ENCODE data around the gene SIGMAR1. TPM values are rescaled to one million over a fixed set of nuclear protein-coding genes. Genes with fewer than 3 reads are reported as not detected.

The SIGMAR1 gene
- total RNA-seq, 2 experiments from 2014 or later = 141 to 147 TPM

DNA sequence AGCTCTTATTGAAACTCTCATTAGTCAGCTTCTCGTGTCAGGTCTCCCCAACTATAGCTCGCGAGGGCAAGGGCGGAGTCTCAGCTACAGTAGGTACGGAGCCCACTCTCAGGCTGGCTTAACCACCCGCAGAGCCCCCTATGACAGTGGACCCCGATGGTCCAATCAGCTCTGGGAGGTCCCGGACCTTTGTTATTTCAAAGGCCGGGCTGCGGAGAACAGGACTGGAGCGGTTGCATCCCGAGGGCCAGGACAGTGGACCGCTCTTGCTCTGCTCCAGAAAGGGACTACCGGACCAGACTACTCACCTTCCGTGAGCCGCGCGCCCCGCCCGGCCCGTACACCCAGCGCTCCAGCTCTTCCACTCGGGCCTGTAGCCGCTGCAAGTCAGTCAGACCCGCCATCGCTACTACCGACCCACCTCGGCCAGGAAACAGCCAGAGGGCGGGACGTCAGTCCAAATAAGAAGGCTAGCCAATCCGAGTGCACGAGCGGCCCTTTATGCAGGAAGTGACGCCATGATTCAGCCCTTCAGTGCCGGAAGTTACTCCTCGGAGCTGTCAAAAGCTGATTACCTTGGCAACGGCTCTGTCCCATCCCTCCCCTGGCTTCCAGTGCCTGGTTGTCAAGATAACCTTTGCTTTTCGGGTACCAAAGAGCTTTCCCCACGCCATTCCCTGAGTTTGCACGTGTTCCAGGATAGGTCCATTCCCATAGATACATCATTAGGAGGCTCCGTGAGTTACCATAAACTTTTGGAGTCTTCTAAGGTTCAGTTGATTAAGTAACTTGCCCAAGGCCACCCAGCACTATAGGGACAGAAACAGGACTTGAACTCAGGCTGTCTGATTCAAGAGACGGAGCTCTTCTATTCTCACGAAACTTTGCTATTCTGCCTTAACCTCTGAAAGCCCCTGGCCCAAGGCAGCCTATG is 17.3 kb downstream of the SIGMAR1 start, which contains the start of gene DCTN3:
Gene DCTN3, minus strand, starts transcription at position 435 of the 934 bp plus-strand sequence. Its CDS starts 31 bp downstream, at position 404.
- ChIA-PET POLR2A (interaction anchor here (1.0 to 1.9 kb wide), 4 partner anchors 8 to 17 kb away, joined by 3 to 11 read pairs (median 5); partner anchors contain the start of genes ARID3C and SIGMAR1), CTCF (interaction anchor here (0.7 to 2.6 kb wide), 8 partner anchors 8 to 82 kb away, joined by 3 to 20 read pairs (median 4); partner anchors contain the start of genes ARID3C and RPP25L)

DNA sequence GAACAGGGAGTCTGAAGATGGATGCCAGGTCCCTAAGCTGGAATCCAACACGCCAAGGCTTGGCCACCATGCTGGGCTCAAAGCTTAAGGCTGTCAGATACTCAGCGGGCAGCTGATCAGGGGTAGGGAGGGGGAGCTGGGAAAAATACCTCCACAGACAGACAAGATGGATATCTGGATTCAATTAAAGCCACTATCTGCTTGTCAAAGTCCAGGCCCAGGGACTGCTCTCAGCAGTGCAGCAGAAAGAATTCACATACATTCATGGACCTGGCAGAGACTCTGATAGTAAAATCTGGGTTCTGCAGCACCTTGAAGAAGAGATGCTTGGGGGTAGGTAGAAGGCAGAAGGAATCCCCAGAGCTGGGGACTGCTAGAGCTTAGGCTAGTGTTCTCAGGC is 22.5 kb downstream of the SIGMAR1 start:
- ChIA-PET POLR2A (interaction anchor here (0.5 to 0.6 kb wide), 2 partner anchors 146 to 1537 kb away, joined by 5 to 8 read pairs; no protein-coding TSS in a partner anchor), CTCF (interaction anchor here (0.7 to 6.2 kb wide), 2 partner anchors 18 to 87 kb away, joined by 3 to 89 read pairs; partner anchors contain the start of genes ARID3C and SIGMAR1)

GRCh38 chr9:34612788-34613390 is 24.7 kb downstream of the SIGMAR1 start:
- CTCF ChIA-PET = interaction anchor here (0.9 to 6.2 kb wide), 3 partner anchors 8 to 33 kb away, joined by 3 to 89 read pairs (median 5); partner anchors contain the start of genes ARID3C, DCTN3, GALT and SIGMAR1

GRCh38 chr9:34611811-34612787 is 25.5 kb downstream of the SIGMAR1 start, which contains the start of gene RPP25L:
TSS of gene RPP25L (minus strand) at chr9:34612097. CDS start at chr9:34611296, 801 bp downstream.
- ChIA-PET CTCF (interaction anchor here (0.9 to 6.2 kb wide), 3 partner anchors 8 to 34 kb away, joined by 3 to 89 read pairs (median 5); partner anchors contain the start of genes ARID3C, DCTN3, GALT and SIGMAR1), POLR2A (interaction anchor here (0.6 to 1.3 kb wide), 3 partner anchors 8 to 34 kb away, joined by 4 to 5 read pairs (median 4); partner anchors contain the start of genes DCTN3 and GALT)

More at GRCh38 chr9:34612788-34613390, 24.7 kb downstream of the SIGMAR1 start:
- POLR2A ChIA-PET = interaction anchor here (0.6 to 1.3 kb wide), 3 partner anchors 8 to 34 kb away, joined by 4 to 5 read pairs (median 4); partner anchors contain the start of genes DCTN3 and GALT

GRCh38 chr9:34611251-34611810 is 26.3 kb downstream of the SIGMAR1 start:
- POLR2A ChIA-PET = interaction anchor here (0.6 to 1.3 kb wide), 3 partner anchors 23 to 492 kb away, joined by 3 to 9 read pairs (median 4); partner anchors contain the start of gene SIGMAR1

GRCh38 chr9:34610434-34611206 is 27.0 kb downstream of the SIGMAR1 start:
- POLR2A ChIA-PET = interaction anchor here (0.6 to 0.9 kb wide), 2 partner anchors 27 to 491 kb away, joined by 3 to 9 read pairs; partner anchors contain the start of gene SIGMAR1
- CTCF ChIA-PET = interaction anchor here (6.2 kb wide), 1 partner anchor 23 kb away, joined by 89 read pairs; the partner anchor contains the start of genes ARID3C and SIGMAR1

More at GRCh38 chr9:34611251-34611810, 26.3 kb downstream of the SIGMAR1 start:
- CTCF ChIA-PET = interaction anchor here (1.6 to 6.2 kb wide), 2 partner anchors 22 to 34 kb away, joined by 5 to 89 read pairs; partner anchors contain the start of genes ARID3C, GALT and SIGMAR1

GRCh38 chr9:34607331-34607730 is 30.3 kb downstream of the SIGMAR1 start:
- ChIA-PET POLR2A (no interaction called here), CTCF (interaction anchor here (0.9 to 1.7 kb wide), 3 partner anchors 9 to 204 kb away, joined by 3 to 9 read pairs (median 3); no protein-coding TSS in a partner anchor)

- CTCF ChIA-PET = interaction anchor here (0.9 to 1.7 kb wide), 3 partner anchors 9 to 203 kb away, joined by 3 to 9 read pairs (median 3); no protein-coding TSS in a partner anchor
- POLR2A ChIA-PET = no interaction called here
Measured at GRCh38 chr9:34606905-34607304, 30.7 kb downstream of the SIGMAR1 start.

DNA sequence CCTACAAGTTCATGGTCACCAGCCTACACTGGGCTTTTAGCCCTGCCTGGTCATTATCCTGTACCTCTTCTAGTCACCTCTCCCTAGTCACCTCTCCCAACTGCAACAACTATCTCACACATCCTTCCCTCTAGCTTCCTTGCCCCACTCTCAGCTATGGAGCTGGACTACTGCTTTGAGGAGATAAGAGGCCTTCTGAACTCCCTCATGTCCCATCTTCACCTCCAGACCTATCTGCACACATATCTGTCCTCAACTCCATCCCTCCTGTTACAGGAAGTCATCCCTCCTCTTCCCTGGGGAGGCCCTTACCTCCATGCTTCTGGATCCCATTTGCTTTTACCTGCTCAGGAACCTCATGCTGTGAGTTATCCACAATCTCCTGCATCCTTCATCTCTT is 31.4 kb downstream of the SIGMAR1 start:
- CTCF ChIA-PET = interaction anchor here (1.0 to 2.1 kb wide), 5 partner anchors 15 to 212 kb away, joined by 3 to 9 read pairs (median 3); no protein-coding TSS in a partner anchor

DNA sequence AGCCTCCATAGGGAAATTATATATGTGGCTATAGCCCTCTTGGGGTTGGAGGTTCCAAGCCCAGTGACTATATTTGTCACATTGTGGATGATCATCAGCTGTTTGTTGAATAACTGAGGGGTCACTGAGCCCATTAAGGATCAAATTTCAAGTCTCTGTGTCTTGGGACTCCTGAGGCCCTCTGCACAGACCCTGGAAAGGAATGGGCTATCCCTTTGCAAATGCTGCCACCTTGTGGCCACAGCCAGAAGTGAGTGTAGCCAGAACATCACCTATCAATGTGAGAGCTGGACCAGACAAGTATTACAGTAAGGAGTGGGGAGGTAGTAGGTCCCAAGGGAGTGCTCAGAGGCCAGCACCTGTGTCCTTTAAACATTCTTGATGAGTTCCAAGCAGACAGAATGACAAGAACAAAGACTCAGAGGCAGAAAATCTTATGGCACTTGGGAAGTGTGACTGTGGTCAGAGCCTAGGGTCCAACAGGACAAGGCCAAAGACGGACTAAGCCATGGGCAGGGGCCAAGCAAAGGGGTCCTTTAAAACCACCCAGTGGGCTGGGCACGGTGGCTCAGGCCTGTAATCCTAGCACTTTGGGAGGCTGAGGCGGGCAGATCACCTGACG is 33.9 kb downstream of the SIGMAR1 start:
- ChIA-PET POLR2A (no interaction called here), CTCF (interaction anchor here (0.7 to 2.2 kb wide), 16 partner anchors 12 to 215 kb away, joined by 3 to 15 read pairs (median 5); partner anchors contain the start of genes DCTN3 and SIGMAR1)

More for the DNA sequence above, 31.4 kb downstream of the SIGMAR1 start:
- POLR2A ChIA-PET = no interaction called here

DNA sequence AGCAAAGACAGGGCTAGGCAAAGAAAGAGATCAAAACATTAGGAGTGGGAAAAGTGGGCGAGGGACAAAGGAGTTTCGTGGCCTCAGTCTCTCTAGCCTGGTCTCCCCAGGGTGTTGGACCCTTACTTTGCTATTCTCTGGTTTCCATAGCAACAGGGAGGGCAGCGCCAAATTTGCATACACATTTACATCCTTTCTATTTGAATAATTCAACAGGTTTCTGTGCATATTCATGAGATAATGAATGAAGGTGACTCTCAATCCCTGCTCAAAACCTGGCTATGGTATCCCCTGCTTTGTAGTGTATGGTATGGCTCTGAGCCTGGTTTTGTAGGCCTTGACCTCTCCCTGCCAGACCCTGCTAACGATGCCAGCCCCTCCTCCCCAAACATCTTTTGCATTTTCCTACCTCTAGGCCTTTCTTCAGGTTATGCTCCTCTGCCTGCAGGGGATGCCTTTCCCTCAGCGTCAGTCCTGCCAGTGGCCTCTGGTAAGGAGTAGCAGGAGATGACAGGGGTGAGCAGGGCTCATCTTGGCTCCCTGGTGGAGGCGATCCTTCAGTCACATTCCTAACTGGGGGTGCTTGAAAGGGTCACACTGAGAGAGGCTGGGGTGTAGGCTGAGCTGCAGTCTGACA is 35.5 kb downstream of the SIGMAR1 start:
- ChIA-PET CTCF (interaction anchor here (1.1 to 2.2 kb wide), 4 partner anchors 10 to 198 kb away, joined by 3 to 8 read pairs (median 6); partner anchors contain the start of gene DCTN3), POLR2A (no interaction called here)

DNA sequence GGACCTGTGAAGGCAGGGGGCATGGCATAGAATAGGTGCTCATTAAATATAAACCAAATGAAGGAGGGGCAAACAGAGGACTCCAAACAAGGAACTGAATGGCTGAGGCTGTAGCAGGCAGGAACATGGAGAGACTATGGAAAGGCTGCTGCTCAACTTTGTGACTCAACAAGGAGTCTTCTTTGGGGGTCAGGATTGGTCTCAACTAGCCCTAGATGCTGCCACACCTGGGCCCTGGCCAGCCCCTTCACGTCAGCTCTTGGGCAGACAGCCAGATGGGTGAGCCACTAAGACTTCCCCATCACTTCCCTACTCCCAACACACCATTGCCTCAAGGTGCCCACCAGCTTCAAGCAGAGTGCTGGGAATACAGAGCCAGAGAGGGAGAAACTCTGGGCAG is 36.7 kb downstream of the SIGMAR1 start:
- POLR2A ChIA-PET = no interaction called here
- CTCF ChIA-PET = interaction anchor here (2.0 kb wide), 1 partner anchor 9 kb away, joined by 8 read pairs; no protein-coding TSS in a partner anchor

DNA sequence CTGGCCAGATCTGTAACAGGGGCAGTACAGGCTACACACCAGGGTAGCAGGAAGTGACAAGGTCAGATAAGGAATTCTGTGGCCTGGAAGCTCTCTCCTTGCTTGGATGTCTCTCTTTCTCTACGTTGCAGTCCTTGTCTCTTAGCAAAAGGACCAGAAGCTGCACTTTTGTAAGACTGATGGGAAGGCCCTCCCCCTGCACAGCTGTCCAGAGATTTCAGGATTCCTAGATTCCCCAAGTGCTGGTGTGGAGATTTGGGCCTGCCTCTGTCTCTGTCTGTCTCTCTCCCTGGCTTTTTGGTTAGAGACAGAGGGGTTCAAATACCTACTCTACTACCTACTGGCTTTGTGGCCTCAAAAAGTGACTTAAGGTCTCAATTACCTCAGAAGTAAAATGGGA is 38.0 kb downstream of the SIGMAR1 start:
- POLR2A ChIA-PET = no interaction called here
- CTCF ChIA-PET = interaction anchor here (1.0 to 1.2 kb wide), 3 partner anchors 20 to 196 kb away, joined by 3 read pairs; partner anchors contain the start of gene DCTN3

DNA sequence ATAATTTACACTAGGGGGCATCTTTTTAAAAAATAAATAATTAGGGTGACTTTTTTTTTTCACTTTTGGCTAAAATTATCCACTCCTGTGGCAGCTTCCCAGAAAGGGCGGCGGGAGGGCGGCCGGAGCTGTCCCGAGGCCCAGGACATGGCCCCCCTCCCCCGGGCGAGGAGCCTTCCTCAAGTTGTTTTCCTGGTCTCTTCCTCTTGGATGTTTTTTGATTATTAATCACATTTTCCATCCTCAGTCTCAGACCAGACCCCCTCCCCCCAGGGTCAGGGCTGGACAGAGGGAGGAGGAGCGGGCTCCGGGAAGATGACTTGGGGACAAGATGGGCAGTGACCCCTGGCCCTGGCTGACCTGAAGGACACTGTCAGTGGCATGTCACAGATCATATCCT is 43.4 kb downstream of the SIGMAR1 start:
- POLR2A ChIA-PET = interaction anchor here (0.6 kb wide), 1 partner anchor 511 kb away, joined by 4 read pairs; no protein-coding TSS in a partner anchor
- CTCF ChIA-PET = interaction anchor here (0.6 kb wide), 1 partner anchor 22 kb away, joined by 3 read pairs; no protein-coding TSS in a partner anchor
